Kidney glomerular epithelial cell (primary cell): Measurements from ENCODE around the gene SUGP2.

Source experiments
- DNase-seq: peaks from one replicate; lab custom pipeline; 2025; lab: John Stamatoyannopoulos, UW

The SUGP2 gene

GRCh38 chr19:18951721-18952281 lies 81.5 kb downstream of the SUGP2 start:
- no peak for DNase-seq

- no peak for DNase-seq
Measured at GRCh38 chr19:18949858-18950257, 83.5 kb downstream of the SUGP2 start.

- no peak for DNase-seq
Measured at GRCh38 chr19:18948976-18949356, 84.4 kb downstream of the SUGP2 start.

GRCh38 chr19:18948075-18948975 lies 85.0 kb downstream of the SUGP2 start:
- DNase-seq = no peak

- DNase-seq = no peak
Measured at GRCh38 chr19:18946918-18947317, 86.4 kb downstream of the SUGP2 start.

GRCh38 chr19:18946335-18946734 lies 87.0 kb downstream of the SUGP2 start:
- no peak for DNase-seq

GRCh38 chr19:18945297-18945696 lies 88.0 kb downstream of the SUGP2 start:
- no peak for DNase-seq

- DNase-seq = no peak
Measured at GRCh38 chr19:18943465-18943864, 89.9 kb downstream of the SUGP2 start.

- no peak for DNase-seq
Measured at GRCh38 chr19:18942692-18943091, 90.6 kb downstream of the SUGP2 start.

- DNase-seq = no peak
Measured at GRCh38 chr19:18941628-18942354, 91.5 kb downstream of the SUGP2 start.
